IgD-negative memory B cell (primary cell): ENCODE data around the gene CIROP. TPM values are rescaled to one million over a fixed set of nuclear protein-coding genes. Genes with fewer than 3 reads are reported as not detected.
"Not testable (repeated sequence)": the region's sequence is repeated elsewhere in the genome, so short reads cannot be mapped to it uniquely, and the experiment has no call there.

Experiments
- H3K27ac Mint-ChIP-seq, 3 donors: one replicate each; pipeline ENCODE4 v1.8.0; 2020 to 2022; ENCODE audit warnings: mild to moderate bottlenecking in 3 of 3, mixed read lengths in 3 of 3, moderate library complexity in 1 of 3
- H3K27me3 Mint-ChIP-seq: one replicate; pipeline ENCODE4 v1.8.0; 2021; ENCODE audit warnings: mixed read lengths
- H3K36me3 Mint-ChIP-seq: one replicate; pipeline ENCODE4 v1.8.0; 2020; ENCODE audit warnings: mild to moderate bottlenecking, mixed read lengths
- H3K4me1 Mint-ChIP-seq, 3 donors: one replicate each; pipeline ENCODE4 v1.8.0; 2020 to 2022; ENCODE audit warnings: mixed read lengths in 3 of 3, mild to moderate bottlenecking in 1 of 3
- H3K4me3 Mint-ChIP-seq, 4 donors: one replicate each; pipeline ENCODE4 v1.8.0; 2020 to 2022; ENCODE audit warnings: mild to moderate bottlenecking in 4 of 4, mixed read lengths in 4 of 4, moderate library complexity in 3 of 4
- H3K9me3 Mint-ChIP-seq, 3 donors: one replicate each; pipeline ENCODE4 v1.8.0; 2020 to 2021; ENCODE audit warnings: mixed read lengths in 3 of 3, mild to moderate bottlenecking in 1 of 3
- polyA plus RNA-seq: library from polyadenylated mRNA; unstranded; fragments of 300-500 nt; fragmentation: Illumina TruSeq; gene quantifications from one replicate; pipeline ENCODE4 v1.2.3, GENCODE V29; 2021

CIROP gene
- polyA plus RNA-seq, 1 donor from 2014 or later: not detected

DNA sequence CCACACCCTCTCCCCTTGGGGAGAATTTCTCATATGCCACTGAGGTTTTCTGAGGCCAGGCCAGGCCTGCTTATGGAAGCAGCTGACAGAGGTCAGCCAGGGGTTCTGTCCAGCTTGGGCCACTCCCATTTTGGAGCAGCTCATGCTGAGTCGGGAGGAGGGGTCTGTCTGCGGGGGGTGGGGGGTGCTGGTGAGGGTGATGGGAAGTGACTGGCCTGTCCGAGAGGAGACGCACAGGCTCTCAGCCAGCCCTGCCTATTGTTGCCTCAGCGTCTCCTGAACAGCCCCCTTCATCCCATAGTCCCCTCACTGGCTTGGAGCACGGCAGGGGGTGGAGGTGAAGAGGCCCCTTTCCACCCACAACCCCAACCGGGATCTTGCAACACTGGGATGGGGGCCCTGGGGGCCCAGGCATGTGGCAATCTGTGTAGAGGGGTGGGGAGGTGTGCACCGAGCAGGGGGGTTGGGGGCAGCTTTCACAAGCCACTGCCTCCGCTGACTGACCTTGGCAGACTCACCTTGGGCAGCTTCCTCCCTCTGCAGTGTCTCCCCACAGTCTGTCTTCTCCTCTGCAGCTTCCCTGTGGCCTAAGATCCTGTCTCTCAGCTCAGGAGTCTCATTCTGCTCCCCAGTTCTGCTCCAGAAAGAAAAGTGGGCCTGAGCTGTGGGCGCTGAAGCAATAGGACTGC lies 8.8 kb upstream of the CIROP start:
- Mint-ChIP-seq H3K27me3 (peaks cover 13% of the 10 kb centered on the region), H3K9me3 (no peaks in the 10 kb centered on the region), H3K4me1 (peaks cover 0 to 9% (median 0%) of the 10 kb centered on the region in 3 donors), H3K4me3 (no peak overlapping the region), H3K27ac (no peak overlapping the region), H3K36me3 (no peaks in the 10 kb centered on the region)

GRCh38 chr14:23112359-23113178 lies 7.8 kb upstream of the CIROP start:
- Mint-ChIP-seq H3K36me3 (no peaks in the 10 kb centered on the region), H3K27me3 (peaks cover 13% of the 10 kb centered on the region), H3K4me1 (peaks cover 0 to 7% (median 0%) of the 10 kb centered on the region in 3 donors), H3K9me3 (no peaks in the 10 kb centered on the region), H3K27ac (no peak overlapping the region), H3K4me3 (no peak overlapping the region)

DNA sequence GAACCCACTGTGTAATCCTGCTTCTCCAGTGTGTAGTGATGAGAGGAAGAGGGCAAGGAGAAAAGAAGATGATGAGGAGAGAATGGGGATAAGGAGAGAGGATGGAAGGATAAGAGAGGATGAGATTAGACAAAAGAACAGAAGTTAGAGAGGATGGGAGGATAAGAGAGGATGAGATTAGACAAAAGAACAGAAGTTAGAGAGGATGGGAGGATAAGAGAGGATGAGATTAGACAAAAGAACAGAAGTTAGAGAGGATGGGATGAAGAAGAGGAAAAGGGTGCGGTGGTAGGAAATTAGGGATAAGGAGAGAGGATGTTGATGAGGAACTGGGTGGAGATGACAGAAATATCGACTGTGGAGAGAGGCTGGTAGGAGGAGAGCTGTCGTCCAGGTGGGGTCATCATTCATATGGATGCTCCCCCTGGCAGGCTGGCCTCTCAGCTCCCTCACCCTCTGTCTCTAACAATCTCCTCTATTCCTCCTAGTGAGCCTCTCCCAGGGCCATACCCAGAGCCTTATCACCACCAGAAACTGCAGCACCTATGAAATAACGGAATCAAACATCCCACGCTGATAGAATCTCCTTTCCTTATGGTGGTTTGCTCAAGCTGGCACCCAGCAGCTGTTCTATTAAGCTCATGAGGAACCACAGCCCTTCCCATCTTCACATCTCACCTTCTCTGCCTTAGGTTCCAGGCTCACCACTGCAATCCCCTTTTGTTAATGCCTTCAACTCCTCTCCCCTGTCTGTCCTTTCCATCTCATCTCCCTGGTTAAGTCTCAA lies 6.0 kb upstream of the CIROP start:
- H3K9me3 Mint-ChIP-seq: no peaks in the 10 kb centered on the region
- no peak overlapping the region for H3K27ac Mint-ChIP-seq
- H3K27me3 Mint-ChIP-seq: peaks cover 9% of the 10 kb centered on the region
- H3K36me3 Mint-ChIP-seq: no peaks in the 10 kb centered on the region
- peaks cover 0 to 10% (median 5%) of the 10 kb centered on the region in 3 donors for H3K4me1 Mint-ChIP-seq
- H3K4me3 Mint-ChIP-seq: no peak overlapping the region

DNA sequence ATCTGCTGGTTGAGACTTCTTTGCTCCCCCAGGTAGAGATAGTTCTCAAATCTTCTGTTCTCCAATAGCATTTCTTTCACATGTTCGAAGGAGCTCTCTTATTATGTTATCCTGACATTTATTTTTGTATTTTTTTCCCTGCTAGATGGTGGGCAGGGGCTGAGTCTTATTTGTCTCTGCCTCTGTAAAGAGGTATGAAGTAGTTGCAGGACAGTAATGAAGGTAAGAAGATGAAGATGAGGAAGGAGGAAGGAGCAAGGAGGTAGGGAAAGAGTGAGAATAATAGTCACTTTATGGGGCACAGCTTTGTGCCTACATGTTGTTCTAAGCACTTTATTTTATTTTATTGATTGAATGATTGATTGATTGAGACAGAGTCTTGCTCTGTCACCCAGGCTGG lies 5.0 kb upstream of the CIROP start:
- no peaks in the 10 kb centered on the region for H3K36me3 Mint-ChIP-seq
- peaks cover 4% of the 10 kb centered on the region for H3K27me3 Mint-ChIP-seq
- no peak overlapping the region for H3K4me3 Mint-ChIP-seq
- no peaks in the 10 kb centered on the region for H3K9me3 Mint-ChIP-seq
- peaks cover 0 to 10% (median 6%) of the 10 kb centered on the region in 3 donors for H3K4me1 Mint-ChIP-seq
- H3K27ac Mint-ChIP-seq: no peak overlapping the region

DNA sequence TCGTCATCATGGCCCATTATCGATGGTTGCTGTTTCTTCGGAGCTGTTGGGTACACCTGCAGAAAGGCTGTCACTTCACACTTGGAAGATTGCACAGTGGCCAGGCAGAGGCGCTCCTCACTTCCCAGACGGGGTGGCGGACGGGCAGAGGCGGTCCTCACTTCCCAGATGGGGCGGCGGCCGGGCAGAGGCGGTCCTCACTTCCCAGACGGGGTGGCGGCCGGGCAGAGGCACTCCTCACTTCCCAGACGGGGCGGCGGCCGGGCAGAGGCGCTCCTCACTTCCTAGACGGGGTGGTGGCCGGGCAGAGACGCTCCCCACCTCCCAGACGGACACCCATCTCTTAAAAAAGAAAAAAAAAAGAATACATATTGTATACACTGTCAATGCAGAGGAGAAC lies 3.4 kb upstream of the CIROP start:
- H3K27ac Mint-ChIP-seq: peak overlapping the region in 1 of 3 donors; percentile 62
- H3K4me1 Mint-ChIP-seq, H3K36me3 Mint-ChIP-seq, H3K4me3 Mint-ChIP-seq, H3K27me3 Mint-ChIP-seq, H3K9me3 Mint-ChIP-seq: not testable (repeated sequence)

- not testable (repeated sequence) for H3K36me3 Mint-ChIP-seq, H3K9me3 Mint-ChIP-seq, H3K4me3 Mint-ChIP-seq, H3K27me3 Mint-ChIP-seq, H3K4me1 Mint-ChIP-seq
- peak overlapping the region in 1 of 3 donors; percentile 62 for H3K27ac Mint-ChIP-seq
Measured at GRCh38 chr14:23107620-23108019, 2.8 kb upstream of the CIROP start.

DNA sequence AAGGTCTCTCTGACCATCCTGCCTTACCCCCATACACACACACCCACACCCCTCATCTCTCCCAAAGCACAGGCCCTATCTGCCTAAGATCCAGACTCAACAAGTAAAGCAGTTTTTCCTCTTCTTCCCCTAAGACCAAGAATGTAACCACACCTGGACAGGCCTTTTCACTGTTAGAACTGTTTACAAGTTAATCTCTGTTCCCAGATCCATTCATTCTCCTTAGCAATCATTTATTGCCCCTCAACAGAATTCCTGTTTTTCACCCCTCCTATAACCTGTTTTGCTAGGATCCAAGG lies 1.9 kb upstream of the CIROP start:
- peaks cover 0 to 7% (median 6%) of the 10 kb centered on the region in 3 donors for H3K4me1 Mint-ChIP-seq

DNA sequence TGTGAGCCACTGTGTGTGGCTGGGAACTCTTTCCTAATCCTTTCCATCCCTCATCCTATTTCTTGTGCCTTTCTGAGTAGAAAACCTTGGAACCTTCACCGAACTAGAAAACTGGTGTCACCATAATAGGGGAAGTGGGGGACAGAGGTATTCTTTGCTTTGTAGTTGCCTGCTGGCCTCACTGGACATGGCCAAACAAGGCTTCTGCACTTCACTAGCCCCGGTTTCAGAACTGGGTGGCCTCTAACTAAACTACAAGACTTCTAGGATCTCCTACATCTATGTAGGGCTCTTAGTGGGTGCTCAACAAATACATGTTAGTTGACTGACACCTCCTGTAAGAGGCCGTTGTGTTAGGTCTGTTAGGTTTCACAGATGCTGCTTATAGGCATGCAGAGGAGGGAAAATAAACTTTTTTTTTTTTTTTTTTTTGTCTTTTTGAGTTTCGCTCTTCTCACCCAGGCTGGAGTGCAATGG lies 597 bp upstream of the CIROP start:
- H3K9me3 Mint-ChIP-seq: no peaks in the 10 kb centered on the region
- H3K4me1 Mint-ChIP-seq: peaks cover 0 to 7% (median 6%) of the 10 kb centered on the region in 3 donors
- H3K36me3 Mint-ChIP-seq: no peaks in the 10 kb centered on the region
- H3K27me3 Mint-ChIP-seq: no peaks in the 10 kb centered on the region
- no peak overlapping the region for H3K27ac Mint-ChIP-seq
- H3K4me3 Mint-ChIP-seq: no peak overlapping the region

More for the DNA sequence above, 1.9 kb upstream of the CIROP start:
- peak overlapping the region in 1 of 4 donors; percentile 49 for H3K4me3 Mint-ChIP-seq
- no peaks in the 10 kb centered on the region for H3K9me3 Mint-ChIP-seq
- H3K36me3 Mint-ChIP-seq: no peaks in the 10 kb centered on the region
- no peaks in the 10 kb centered on the region for H3K27me3 Mint-ChIP-seq
- no peak overlapping the region for H3K27ac Mint-ChIP-seq

DNA sequence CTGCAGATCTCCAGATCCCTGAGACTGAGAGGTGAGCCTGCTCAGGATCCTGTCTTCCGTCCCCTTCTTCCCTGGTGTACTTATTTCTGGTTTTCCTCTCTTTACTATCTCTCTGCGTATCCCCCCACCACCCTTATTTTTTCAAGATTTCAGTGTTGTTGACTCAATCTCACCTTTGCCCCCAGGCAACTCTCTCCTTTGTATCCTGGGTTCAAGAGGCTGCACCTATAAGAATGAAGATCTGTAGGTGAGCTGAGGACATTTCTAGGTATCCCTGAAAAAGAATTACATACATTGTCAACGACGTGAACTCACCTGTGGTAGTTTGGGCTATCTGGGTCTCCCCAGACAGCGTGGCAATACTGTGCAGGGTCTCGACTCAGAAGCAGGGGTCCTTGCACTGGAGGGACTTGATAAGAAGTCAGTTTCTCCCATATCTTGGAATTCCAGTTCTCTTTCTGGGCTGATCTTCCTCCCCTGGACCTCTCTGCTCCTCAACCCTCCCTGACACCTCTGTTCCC lies 659 bp downstream of the CIROP start:
- H3K36me3 Mint-ChIP-seq: peaks cover 2% of the 10 kb centered on the region
- H3K4me3 Mint-ChIP-seq: no peak overlapping the region
- H3K27me3 Mint-ChIP-seq: no peaks in the 10 kb centered on the region
- no peak overlapping the region for H3K27ac Mint-ChIP-seq
- H3K4me1 Mint-ChIP-seq: peaks cover 0 to 9% (median 6%) of the 10 kb centered on the region in 3 donors
- H3K9me3 Mint-ChIP-seq: no peaks in the 10 kb centered on the region

GRCh38 chr14:23103581-23103980 lies 1.2 kb downstream of the CIROP start:
- H3K36me3 Mint-ChIP-seq: peaks cover 2% of the 10 kb centered on the region
- H3K4me3 Mint-ChIP-seq: no peak overlapping the region
- H3K4me1 Mint-ChIP-seq: peaks cover 0 to 9% (median 6%) of the 10 kb centered on the region in 3 donors
- H3K27ac Mint-ChIP-seq: no peak overlapping the region
- H3K27me3 Mint-ChIP-seq: no peaks in the 10 kb centered on the region
- no peaks in the 10 kb centered on the region for H3K9me3 Mint-ChIP-seq

GRCh38 chr14:23102801-23103200 lies 2.0 kb downstream of the CIROP start:
- H3K4me1 Mint-ChIP-seq: peaks cover 0 to 10% (median 6%) of the 10 kb centered on the region in 3 donors
- H3K27me3 Mint-ChIP-seq: no peaks in the 10 kb centered on the region
- no peaks in the 10 kb centered on the region for H3K9me3 Mint-ChIP-seq
- no peak overlapping the region for H3K27ac Mint-ChIP-seq
- no peak overlapping the region for H3K4me3 Mint-ChIP-seq
- peaks cover 2% of the 10 kb centered on the region for H3K36me3 Mint-ChIP-seq

DNA sequence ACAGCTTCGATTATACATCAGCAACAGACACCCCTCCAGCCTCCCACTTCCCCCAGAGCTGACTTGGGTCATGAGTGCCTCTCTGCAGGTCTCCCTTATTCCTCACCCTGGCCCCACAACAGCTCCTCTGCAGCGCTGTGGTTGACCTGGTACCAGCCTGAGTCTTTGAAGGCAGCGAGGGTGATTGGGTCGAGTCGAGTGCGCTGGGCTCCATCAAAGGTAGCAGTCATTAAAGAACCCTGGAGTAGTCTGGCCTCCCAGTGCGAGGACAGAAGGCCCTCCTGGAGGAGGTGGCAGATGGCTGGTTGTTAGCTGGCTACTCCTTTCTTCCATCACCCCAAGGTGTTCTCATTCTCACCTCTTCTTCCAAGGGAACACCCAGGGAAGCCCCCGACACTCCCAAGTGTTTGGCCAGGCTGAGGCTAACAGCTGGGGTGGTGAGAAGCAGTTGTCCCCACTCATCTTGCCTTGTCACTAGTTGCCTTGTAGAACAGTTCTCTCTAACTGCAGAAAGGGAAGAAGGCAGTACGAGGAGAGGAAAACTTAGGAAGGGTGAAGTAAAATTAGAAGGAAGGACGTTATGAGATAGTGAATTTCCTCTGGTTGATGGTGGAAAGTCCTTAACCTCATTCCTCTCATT lies 2.7 kb downstream of the CIROP start:
- Mint-ChIP-seq H3K4me3 (no peak overlapping the region), H3K27ac (no peak overlapping the region), H3K4me1 (peaks cover 5 to 17% (median 10%) of the 10 kb centered on the region in 3 donors), H3K36me3 (peaks cover 2% of the 10 kb centered on the region), H3K9me3 (no peaks in the 10 kb centered on the region), H3K27me3 (no peaks in the 10 kb centered on the region)

DNA sequence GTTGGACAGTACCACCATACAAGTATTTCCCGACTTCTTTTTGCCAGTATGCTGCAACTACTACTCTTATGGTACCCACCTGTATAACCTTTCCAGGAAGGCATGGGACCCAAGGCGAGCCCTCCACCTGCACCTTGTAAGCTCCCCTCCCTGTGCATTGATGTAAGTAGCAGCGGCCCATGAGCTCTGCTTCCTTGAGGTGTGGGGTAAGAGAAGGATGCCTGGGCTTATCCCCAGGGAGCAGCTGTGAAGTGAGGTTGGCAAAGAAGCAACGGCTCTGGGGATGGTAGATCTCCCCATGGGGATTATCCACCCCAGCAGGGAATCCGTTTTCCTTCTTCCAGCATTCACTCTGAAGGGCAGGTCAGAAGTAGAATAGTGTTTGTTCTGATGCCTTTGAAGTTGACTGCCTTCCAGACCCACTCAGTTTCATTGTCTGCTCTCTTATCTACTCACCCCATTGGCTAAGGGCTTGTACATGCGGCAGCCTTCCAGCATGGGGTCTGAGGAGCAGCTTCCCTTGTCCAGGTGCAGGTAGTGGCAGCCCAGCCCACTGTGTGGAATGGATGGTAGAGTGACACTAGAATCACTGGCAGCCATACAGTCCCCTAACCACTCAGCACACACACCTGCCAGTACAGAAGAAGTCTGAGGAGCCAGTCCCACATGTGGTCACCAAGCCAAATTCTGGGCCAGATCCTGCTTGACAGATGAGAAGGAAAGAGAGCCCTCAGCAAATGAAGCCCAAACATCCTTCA lies 3.4 kb downstream of the CIROP start:
- Mint-ChIP-seq H3K36me3 (peaks cover 2% of the 10 kb centered on the region), H3K27me3 (no peaks in the 10 kb centered on the region), H3K4me1 (peaks cover 8 to 20% (median 8%) of the 10 kb centered on the region in 3 donors), H3K4me3 (no peak overlapping the region), H3K27ac (no peak overlapping the region), H3K9me3 (no peaks in the 10 kb centered on the region)

DNA sequence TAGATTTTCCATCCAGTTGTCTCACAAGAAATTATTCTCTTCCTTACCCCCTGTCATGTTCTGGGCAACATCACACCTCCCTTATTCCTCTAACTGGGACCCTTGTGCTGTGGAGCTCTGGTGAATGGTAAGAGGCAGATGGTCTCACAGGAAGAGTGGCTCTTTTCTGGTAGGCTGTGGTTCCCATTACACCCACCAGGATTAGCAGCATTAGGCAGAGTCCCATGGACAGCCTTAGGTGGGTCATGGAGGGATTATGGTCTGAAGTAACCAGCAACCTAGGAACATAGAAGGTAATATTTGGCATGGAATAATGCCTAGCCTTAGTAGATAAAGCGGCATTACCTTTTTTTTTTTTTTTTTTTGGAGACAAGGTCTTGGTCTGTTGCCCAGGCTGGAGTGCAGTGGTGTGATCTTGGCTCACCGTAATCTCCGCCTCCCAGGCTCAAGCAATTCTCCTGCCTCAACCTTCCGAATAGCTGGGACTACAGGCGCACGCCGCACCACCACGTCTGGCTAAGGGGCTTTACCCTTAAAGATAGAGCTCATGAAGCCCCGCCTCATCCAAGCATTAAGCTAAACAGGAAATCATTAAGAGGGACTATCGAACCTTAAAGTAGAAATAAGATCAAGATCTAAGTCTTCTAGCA lies 5.5 kb downstream of the CIROP start:
- Mint-ChIP-seq H3K4me1 (peaks cover 6 to 18% (median 8%) of the 10 kb centered on the region in 3 donors), H3K9me3 (no peaks in the 10 kb centered on the region), H3K36me3 (peaks cover 2% of the 10 kb centered on the region), H3K27ac (no peak overlapping the region), H3K4me3 (no peak overlapping the region), H3K27me3 (no peaks in the 10 kb centered on the region)
